SKM-1 treated with dmso at 0.1 percent for 144 hours (cell line): ENCODE measurements around the gene CTIF.
A peak's percentile ranks its signal among the peaks of the same experiment; 100 is the strongest.

Experiments
- DNase-seq: peaks from one replicate; lab custom pipeline; 2025; ENCODE audit not compliant: unreplicated experiment; lab: John Stamatoyannopoulos, UW

Gene CTIF

DNA sequence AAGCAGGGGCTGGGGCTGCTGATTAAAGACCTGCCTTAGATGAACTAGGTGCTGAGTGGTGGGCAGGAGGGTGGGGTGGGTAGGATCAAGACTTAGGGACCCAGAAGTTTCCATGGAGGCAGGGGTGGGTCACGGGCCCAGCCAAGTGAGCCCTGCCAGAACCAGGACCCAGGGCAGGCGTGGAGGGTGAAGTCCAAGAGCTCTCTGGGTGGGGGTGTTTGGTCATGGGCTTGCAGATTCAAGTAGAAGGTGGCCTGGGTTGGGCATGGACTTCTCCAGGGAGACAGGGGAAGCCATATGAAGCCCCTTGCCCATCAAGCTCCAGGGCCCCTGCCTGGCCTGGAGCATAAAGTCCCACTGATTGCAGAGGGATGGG, 243.1 kb downstream of the CTIF start:
- no peak for DNase-seq

DNA sequence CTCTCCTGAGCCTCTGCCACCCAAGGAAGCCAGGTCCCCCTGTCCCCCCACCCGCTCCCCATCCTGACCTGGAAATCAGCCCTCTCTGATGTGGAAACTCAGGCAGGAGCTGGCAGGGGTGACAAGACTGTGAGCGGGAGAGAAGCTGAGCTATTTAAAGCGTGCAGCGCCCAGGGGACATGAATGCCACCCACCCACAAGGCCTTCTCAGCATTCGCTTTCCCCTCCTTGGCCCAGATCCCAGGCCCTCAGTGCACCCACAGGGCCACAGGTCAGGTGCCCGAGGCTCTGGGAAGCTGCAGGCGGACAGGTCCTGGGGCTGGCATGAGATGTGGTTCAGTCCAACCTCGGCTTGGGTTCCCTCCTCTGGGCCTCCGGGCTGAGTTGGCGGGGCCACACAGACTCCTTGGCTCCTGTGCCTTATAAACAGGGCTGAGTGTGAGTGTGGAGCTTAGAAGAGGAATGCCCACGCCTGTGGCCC, 243.6 kb downstream of the CTIF start:
- DNase-seq, result no peak

- no peak for DNase-seq
Observed at GRCh38 chr18:48783616-48784520, 245.0 kb downstream of the CTIF start.

DNA sequence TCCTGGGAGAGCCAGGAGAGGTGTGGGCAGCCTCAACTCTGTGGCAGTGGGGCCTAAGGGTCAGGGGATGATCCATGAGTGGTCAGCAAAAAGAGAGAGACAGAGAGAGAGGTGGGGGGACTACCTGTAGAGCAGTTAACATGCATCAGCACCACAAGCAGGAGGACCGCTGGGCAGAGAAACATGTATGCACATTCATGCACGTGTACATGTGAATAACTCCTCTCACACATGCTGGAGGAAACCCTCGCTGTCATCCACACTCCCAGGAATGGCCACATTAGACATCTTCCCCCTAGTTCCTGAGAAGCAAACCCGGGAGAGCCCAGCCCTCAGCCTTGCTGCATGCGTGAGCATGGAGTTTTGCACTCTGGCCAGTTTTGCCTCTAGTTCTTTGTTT, 245.8 kb downstream of the CTIF start:
- no peak for DNase-seq

DNA sequence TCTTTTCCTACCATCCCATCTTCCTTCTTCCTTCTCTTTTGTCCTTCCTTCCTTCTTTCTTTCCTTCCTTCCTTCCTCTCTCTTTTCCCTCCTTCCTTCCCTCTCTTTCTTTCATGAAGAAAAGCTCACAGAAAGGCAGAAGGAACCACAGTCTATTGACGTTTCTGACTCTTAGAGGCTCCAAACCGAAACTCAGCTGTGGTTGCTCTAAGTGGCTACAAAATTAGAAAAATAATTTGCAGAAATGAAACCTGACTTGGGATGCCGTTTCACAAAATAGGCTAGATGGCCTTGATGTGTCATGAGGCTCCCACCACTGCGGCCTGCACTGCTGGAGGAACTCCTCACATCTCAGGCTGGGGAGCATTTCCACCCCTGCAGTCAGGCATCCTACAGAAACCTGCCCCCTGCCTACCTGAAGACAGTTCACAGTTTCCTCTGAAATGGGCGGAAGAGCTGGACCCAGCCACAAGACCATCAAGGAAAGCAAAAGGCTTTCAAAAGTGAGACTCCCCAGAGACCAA, 246.3 kb downstream of the CTIF start:
- DNase-seq, result peak; percentile 46

DNA sequence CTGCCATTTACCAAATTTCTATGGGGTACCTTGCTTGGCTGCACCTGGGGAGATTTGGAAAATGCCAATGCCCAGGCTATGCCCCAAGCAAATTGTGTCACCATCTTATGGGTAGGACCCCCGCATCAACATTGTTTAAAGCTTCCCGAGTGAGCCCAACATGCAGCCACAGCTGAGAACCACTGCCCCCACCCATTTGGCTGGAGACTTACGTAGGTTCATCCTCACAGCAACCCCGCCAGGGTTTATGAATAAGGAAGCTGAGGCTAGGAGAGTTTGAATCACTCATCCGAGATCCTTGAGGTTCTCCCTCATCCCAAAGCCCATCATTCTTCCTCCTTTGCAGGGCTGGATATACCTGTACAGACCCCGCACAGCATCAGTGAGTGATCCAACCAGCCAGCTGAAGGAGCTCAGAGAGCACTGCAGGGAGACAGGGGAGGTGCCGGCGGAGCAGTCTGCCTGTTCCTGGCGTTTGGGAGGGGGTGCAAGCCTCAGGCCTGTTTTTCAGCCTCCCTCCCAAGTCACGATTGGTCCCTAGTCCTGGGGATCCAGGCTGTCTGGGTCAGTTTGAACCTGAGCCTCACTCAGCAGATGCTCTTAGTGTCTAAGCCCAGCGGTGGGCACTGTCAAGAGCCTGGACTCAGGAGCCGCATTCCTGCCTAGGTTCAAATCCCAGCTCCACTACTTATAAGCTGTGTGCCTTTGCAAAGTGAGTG, 247.1 kb downstream of the CTIF start:
- no peak for DNase-seq

DNA sequence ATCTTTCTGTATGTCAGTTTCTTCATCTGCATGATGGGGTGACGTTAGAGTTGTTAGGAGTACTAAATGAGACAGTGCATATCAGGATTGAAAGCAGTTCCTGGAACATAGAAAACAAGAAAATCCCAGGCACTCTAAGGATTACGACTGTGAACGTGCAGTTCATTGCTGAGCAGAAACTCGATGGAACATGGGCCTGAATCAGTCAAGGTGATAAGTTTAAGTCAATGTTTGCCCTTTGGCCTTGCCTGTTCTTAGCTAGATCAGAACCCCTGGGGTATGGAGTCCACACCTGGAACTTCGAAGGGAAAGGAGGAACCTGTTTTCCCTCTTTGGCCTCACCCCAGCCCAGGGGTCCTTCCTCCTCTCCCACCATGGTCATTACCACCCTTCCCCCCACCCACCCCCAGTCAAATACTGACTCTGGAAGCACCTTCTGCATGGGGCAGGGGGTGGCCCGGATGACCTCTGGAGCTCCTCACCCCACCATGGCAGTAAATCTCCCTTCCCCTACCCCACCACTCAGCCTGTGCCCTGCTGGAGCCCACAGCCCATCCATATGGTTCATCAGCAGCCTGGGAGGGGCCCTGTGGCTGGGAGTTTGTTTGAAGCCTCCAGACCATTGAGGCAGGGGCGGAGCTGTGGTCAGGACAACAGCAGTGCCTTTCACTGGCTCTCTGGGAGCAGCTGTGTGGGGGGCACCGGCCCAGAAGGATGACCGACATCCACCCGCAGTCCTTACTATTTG, 247.8 kb downstream of the CTIF start:
- DNase-seq, result no peak

- no peak for DNase-seq
Observed at GRCh38 chr18:48787203-48788151, 248.6 kb downstream of the CTIF start.

- DNase-seq, result no peak
Observed at GRCh38 chr18:48788373-48788772, 249.5 kb downstream of the CTIF start.

- no peak for DNase-seq
Observed at GRCh38 chr18:48789259-48789812, 250.5 kb downstream of the CTIF start.

DNA sequence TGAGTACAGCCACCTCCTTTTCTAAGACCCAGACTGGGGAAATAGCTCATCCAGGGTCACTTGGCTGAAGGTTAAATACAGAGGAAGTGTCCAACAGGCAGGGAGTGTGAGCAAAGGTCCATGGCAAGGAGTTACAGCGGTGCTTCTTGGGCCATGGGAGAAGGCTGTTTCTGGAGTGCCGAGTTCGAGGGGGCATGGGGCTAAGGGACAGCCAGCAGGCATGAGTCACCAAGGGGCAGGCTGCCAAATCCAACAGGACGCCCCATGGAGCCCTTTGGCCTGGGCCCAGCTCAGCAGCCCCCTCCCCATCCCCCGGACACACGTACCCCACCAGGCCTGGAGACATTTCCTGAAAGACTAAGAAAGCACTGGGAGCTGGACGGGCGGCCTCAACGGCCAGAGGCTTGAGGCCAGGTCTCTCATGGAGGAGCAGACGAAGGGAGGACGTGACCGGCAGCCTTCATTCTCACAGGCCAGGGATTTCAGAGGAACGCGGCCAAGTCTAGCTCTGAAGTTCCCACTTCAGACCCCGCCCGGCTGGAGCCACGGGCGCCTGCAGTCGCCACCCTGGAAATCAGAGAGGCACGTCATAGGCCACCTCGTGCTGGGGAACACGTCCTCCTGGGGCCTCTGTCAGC, 251.5 kb downstream of the CTIF start:
- DNase-seq, result no peak

- no peak for DNase-seq
Observed at GRCh38 chr18:48790869-48791635, 252.2 kb downstream of the CTIF start.

DNA sequence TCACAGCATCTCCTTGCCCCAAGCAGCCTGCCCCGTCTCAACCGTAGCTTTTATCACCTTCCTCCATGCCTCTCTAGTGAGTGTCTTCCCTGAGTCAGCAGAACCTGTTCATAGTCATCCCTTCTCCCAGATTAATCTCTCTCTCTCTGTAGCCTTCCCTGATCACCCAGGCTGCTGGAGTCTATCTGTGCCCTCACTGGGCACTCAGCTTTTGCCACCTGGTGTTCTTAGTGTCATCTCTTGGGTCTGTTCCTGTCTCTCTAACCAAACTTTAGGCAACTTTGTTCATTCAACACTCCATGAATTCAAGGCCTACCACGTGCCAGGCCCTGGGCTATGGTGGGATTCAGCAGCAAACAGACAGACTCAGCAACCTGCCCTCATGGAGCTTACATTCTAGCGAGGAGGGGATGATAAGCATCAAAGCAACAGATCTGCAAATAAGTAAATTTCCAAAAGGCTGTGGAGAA, 252.8 kb downstream of the CTIF start:
- DNase-seq, result no peak

DNA sequence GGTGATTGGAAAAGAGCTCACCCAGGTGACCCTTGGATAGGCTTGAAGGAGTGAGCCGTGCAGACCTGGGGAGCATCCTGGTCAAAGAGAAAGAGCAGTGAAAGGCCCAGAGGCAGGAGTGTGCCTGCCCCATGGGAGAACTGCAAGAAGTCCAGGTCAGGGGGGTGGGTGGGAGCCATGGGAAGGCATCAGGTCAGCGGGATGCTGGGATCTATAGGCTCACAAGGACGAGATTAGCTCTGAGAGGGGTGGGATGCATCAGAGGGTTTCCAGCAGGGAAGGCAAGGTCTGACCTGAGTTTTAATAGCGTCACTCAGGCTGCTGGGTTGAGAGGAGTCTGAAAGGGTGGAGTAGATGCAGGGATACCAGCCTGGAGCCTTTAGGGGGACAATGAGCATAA, 253.3 kb downstream of the CTIF start:
- DNase-seq, result no peak

DNA sequence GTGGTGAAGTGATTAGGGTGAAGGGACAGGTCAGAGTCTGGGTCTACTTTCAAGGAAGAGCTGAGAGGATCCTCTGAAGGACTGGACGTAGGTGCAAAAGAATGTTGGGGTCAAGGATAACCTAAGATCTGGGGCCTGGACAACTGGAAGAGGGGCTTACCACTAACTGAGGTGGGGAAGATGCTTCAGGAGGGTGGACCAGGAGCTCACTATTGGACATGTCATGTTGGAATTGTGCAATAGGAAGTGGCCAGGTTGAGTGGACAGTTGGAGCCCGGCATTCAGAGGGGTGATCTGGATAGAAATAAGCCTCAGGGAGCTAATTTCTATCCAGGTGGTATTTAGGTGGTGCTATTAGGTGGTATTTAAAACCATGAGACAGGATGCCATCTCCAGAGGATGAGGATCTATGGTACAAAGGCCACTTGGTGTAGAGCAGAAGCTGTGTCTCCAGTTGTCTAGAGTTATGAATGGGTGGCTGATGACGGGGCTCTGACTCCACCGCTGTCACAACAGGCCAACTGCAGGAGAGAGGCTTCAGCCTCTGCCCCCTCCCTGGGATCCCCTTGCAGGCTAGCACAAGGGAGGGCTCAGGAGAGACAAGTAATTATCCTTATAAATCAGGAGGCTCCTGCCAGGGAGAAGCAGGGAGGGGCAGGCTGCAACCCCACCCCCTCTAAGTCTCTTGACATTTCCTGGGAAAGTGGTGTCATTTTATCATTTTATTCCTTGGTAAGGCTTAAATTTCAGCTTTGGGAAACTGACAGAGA, 254.0 kb downstream of the CTIF start:
- DNase-seq, result no peak

DNA sequence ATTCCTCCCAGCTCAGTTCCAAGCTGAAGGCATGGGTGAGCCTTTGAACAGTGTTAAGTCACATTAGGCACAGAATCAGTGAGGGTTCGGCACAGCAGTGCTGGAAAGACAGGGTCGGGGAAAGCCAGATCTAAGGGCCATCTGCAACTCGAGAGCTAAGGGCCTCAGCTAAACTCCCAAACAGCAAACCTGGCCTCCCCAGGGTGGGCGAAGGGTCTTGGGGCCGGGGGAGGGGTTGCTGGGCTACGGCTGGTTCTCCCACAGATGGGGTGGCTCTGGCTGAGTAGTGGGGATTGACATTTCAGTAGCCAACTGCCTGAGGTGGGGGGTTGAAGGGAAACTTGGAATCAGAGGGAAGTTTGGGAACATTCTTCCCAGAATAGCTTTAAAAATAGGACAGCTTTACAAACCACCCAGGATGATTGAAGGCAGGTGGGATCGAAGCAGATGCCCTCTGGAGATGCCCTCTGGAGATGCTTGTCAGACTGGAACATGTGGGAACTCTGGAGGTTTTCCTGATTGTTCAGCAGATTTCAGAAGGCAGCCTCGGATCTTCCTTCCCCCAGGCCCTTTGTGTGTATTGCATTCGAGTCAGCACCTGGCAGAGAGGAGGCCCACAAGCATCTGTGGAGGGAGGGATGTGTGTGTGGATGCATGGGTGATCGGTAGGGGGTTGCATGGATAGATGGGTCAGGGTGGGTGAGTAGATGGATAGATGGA, 255.6 kb downstream of the CTIF start:
- no peak for DNase-seq

DNA sequence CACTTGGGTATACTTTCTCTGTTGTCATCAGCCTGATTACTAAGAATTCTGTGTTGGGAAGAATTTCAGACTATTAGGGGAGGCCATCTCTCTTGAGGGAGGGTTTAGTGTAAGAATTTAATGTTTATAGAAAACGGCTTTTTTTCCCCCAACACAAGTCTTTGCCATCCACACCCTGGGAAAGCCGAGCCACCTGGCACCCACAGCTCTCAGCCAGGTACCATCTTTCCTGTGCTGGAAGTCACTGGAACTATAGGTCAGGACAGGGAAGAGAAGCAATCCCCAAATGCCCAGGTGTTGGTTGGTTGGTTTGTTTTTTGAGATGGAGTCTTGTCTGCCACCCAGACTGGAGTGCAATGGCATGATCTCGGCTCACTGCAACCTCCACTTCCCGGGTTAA, 256.9 kb downstream of the CTIF start:
- DNase-seq, result no peak
